HG03520 (cell line): Measurements from ENCODE around the gene ABCB8.
"Not testable (repeated sequence)": the region's sequence is repeated elsewhere in the genome, so short reads cannot be mapped to it uniquely, and the experiment has no call there.

Source experiments
- ATAC-seq: cut with Tn5 transposase; IDR thresholded peaks from one replicate; pipeline ENCODE4 v1.9.1; 2021; ENCODE audit warnings: mild to moderate bottlenecking, moderate library complexity; ENCODE audit not compliant: unreplicated experiment

The ABCB8 gene

DNA sequence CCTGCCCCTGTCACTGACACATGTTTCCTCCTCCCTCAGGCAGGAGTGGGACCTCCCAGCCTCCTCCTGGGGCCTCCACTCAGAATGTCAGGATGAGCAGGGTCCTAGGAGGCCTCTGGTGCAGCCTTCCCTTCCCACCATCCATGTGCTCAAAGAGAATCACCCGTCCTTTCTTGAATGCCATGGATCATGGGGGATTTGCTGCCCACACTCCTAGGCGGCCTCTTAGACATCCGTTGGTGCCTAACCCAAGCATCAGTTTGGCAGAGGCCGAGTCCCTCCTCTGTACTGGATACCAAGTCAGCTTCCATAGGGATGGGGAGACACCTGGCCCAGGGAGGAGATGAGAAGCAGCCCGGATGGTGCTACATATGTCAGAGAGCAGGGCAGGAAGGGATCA, 30.4 kb upstream of the ABCB8 start:
- no peak for ATAC-seq

DNA sequence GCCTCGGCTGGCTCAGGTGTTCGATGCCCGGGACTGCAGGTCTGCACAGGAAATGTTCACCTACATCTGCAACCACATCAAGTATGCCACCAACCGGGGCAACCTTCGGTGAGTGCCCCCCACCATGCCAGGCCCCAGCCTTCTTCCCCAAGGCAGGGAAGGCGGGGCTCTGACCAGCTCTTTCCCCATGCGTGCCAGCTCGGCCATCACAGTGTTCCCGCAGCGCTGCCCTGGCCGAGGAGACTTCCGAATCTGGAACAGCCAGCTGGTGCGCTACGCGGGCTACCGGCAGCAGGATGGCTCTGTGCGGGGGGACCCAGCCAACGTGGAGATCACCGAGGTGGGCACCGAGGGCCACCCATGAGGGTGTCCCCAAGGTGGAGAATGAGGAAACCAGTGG, 29.9 kb upstream of the ABCB8 start:
- no peak for ATAC-seq

GRCh38 chr7:150999001-150999400, 29.2 kb upstream of the ABCB8 start:
- no peak for ATAC-seq

DNA sequence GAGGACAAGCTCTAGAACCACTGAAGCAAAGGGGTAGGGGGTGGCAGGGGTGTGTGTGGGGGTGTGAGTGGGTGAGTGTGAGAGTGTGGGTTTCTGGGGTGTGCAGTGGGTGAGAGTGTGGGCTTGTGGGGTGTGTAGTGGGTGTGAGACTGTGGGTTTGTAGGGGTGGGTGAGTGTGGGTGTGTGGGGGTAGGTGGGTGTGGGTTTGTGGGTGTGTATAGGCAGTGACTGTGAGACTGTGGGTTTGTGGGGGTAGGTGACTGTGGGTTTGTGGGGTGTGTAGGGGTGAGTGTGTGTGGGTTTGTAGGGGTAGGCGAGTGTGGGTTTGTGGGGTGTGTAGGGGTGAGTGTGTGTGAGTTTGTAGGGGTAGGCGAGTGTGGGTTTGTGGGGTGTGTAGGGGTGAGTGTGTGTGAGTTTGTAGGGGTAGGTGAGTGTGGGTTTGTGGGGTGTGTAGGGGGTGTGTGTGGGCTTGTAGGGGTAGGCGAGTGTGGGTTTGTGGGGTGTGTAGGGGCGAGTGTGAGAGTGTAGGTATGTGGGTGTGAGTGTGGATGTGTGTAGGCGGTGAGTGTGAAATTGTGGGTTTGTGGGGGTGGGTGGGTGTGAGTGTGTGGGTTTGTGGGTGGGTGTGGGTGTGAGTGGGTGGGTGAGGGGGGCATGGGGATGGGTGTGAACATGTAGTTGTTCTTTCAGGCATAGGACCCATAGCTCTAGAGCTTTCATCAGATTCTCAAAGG, 28.6 kb upstream of the ABCB8 start:
- no peak for ATAC-seq

DNA sequence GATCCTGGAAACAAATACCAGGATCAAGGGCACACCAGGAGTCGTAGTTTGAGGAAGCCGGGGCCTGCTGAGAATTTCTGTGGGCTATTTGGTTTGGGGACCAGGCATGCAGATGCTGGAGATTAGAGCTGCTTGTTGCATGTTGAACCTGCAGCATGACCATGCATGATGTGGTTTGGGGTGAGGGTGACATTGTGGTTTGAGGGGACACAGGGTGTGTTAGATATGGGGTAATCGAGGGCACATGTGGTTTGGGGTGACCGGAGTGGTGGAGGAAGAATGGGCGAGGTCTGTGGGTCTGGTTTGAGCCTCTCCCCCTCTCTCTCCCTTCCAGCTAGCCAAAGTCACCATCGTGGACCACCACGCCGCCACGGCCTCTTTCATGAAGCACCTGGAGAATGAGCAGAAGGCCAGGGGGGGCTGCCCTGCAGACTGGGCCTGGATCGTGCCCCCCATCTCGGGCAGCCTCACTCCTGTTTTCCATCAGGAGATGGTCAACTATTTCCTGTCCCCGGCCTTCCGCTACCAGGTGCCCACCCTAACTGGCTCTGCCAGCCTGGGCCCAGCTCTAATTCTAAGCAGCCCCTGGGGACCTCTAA, 27.3 kb upstream of the ABCB8 start:
- ATAC-seq, result no peak

DNA sequence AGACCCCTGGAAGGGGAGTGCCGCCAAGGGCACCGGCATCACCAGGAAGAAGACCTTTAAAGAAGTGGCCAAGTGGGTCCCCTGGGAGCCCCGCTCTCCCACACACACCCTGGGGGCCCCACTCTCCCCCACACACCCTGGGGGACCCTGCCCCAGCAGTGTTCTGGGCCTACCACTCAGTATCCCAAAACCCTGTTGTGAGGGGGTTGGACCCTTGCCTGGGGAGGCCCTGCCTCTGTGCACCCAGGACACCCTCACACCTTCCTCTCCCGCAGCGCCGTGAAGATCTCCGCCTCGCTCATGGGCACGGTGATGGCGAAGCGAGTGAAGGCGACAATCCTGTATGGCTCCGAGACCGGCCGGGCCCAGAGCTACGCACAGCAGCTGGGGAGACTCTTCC, 26.7 kb upstream of the ABCB8 start:
- ATAC-seq, result no peak

- no peak for ATAC-seq
Observed at GRCh38 chr7:151003572-151003971, 24.7 kb upstream of the ABCB8 start.

DNA sequence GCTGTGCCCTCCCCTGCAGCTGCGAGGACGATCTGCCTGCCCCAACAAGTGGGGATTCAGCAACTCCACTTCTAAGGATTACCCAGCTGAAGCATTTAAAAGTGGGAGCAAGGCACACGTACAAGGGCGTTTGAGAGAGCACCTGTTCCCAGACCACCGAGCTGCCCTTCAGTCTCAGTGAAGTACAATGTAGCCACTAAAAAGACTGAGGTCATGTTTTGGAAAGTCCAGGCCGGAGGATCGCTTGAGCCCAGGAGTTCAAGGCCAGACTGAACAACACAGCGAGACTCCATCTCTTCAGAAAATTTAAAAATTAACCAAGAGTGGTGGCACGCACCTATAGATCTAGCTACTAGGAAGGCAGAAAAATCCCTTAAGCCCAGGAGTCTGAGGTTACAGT, 22.7 kb upstream of the ABCB8 start:
- ATAC-seq, result no peak

GRCh38 chr7:151006590-151007300, 21.5 kb upstream of the ABCB8 start:
- no peak for ATAC-seq

DNA sequence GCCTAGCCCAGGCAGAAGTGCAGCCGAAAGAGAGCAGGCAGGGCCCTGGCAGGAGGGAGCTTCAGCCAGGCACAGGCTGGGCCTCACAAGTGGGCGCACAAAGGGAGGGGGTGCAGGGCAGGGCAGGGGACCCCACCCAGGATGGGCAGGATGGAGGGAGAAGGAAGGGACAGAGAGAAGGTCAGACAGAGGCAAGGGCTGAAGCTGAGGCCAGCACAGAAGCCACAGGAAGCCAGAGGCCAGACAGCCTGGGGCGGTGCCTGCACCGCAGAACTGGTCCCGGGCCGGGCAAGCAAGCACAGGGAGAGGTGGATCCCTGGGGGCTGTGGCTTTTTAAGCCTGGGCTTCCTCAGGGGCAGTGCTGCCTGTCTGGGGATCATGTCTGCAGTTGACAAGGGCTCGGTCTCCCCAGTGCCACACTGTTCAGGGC, 20.8 kb upstream of the ABCB8 start:
- ATAC-seq, result no peak

DNA sequence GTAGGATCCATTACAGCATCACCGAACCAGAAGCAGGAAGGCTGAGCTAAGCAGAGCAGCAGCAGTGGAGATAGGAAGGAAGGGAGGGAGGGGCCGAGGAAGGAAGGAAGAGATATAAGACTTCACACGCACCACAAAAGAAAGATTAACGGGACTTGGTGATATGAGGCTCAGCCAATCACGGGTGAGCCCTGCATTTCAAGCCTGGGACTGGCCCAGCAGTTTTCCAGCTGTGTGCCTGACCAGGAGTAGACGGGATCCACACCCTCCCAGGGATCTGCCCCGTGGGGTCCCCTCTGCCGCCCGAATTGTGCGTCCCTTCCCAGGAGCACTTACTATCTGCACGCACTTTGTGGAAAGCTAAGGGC, 20.1 kb upstream of the ABCB8 start:
- no peak for ATAC-seq

GRCh38 chr7:151008511-151009323, 19.5 kb upstream of the ABCB8 start:
- no peak for ATAC-seq

DNA sequence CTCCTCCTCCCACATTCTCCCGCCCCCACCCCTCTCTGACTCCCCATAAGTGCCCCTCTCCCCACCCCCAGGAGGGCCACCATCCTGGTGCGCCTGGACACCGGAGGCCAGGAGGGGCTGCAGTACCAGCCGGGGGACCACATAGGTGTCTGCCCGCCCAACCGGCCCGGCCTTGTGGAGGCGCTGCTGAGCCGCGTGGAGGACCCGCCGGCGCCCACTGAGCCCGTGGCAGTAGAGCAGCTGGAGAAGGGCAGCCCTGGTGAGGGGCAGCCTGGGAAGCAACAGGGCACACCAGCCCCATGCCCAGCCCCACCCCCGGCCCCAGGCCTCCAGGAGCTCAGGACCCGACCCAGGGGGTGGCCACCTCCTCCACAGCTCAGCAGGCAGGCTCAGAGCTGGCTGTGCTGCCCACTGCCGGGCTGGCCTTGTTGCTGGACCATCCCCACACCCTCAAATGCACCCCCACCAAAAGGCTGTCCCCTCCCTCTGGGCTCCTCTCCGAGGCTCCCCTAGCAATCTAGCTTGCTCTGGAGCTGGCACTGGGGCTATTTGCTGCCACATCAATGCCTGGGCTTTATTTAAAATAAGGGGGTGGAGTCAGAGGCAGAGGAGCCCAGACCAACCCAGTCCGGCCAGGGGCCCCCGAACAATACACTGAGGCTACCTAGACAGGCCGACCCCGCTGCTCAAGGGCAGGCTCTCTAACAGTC, 18.8 kb upstream of the ABCB8 start:
- ATAC-seq, result no peak

DNA sequence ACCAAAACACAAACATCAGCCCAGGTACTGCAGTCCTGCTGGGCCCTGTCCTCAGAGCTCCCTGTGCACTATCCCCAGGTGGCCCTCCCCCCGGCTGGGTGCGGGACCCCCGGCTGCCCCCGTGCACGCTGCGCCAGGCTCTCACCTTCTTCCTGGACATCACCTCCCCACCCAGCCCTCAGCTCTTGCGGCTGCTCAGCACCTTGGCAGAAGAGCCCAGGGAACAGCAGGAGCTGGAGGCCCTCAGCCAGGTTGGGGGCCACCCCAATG, 18.3 kb upstream of the ABCB8 start:
- ATAC-seq, result no peak

- no peak for ATAC-seq
Observed at GRCh38 chr7:151010307-151011096, 17.7 kb upstream of the ABCB8 start.

DNA sequence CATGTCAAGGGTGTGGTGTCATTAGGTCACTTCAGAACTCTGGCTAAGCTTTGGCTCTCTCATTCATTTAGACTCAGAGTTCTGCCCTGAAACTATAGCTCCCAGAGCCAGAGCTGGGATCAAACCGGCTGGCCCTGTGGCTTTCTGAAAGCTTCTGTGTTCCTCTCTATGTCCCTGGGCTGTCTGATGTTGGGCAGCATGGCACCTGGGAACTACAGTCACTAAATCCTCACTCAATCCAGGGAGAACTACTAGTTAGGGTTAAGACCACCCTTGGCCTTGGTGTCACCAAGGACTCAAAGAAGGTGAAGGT, 17.2 kb upstream of the ABCB8 start:
- no peak for ATAC-seq

DNA sequence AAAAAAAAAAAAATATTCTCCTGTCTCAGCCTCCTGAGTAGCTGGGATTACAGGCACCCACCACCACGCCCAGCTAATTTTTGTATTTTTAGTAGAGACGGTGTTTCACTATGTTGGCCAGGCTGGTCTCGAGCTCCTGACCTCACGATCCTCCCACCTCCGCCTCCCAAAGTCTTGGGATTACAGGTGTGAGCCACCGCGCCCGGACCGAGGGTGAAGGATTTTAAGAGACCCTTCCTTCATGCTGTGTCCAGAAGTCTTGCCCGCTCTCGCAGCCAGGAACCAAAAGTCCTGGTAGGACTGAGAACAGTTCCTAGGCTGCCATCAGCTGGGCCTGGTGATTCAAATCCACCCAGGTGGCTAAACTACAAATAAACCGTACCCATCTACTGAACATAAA, 16.6 kb upstream of the ABCB8 start:
- not testable (repeated sequence) for ATAC-seq

- ATAC-seq, result no peak
Observed at GRCh38 chr7:151012031-151012692, 16.1 kb upstream of the ABCB8 start.

DNA sequence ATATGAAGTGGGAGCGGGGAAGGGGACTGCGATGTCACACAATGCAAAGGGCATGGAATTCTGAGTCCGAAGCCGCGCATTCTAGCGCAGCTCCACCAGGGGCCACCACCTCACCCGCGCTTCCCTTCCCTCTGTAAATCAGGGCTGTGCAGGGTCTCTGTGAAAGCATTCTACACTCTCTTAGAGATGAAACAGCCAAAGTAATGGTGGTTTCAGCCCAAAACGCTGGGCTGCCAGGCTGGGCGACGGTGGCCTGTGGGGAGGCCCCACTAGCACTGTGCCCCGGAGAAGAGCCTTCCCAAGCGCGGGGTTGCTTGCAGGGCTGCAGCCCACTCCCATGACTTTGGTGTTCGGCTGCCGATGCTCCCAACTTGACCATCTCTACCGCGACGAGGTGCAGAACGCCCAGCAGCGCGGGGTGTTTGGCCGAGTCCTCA, 15.3 kb upstream of the ABCB8 start:
- no peak for ATAC-seq

DNA sequence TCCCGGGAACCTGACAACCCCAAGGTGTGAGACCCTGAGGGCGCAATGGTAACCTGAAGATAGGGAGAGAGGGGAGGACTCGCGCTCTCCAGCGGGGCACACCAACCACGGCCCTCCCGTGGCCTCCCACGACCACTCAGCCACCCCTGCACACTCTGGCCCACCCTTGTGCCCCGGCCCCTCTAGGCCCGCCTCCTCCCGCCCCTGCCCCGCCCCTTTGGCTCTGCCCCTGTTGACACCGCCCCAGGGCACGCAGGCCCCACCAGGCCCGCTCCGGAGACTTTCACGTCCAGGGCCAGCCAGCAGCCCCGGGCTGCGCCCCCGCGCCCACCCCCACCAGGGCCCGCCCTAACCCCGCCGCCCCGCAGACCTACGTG, 14.9 kb upstream of the ABCB8 start:
- ATAC-seq, result no peak
